Transverse colon (tissue), 4 donors: Measurements from ENCODE around the gene NCF2. TPM values are rescaled to one million over a fixed set of nuclear protein-coding genes. Genes with fewer than 3 reads are reported as not detected.

Experiments used
- DNase-seq: peaks from one replicate; pipeline ENCODE4 v3.0.0-alpha.2; 2019
- H3K27ac ChIP-seq, 4 donors: fragments of 200-600 bp; sonication (generic); 2 replicates each; pipeline ENCODE4 v1.5.1; 2016 to 2018; ENCODE audit warnings: inconsistent platforms in 4 of 4
- H3K27me3 ChIP-seq: fragments of 200-600 bp; sonication (generic); 2 replicates; pipeline ENCODE4 v1.5.1; 2017; ENCODE audit warnings: inconsistent platforms
- H3K36me3 ChIP-seq, 4 donors: fragments of 200-600 bp; sonication (generic); 2 replicates each; pipeline ENCODE4 v1.5.1; 2017 to 2019; ENCODE audit warnings: inconsistent platforms in 4 of 4
- H3K4me1 ChIP-seq, 4 donors: fragments of 200-600 bp; sonication (generic); 2 replicates each; pipeline ENCODE4 v1.5.1; 2017 to 2020; ENCODE audit warnings: inconsistent platforms in 4 of 4
- H3K4me3 ChIP-seq, 4 donors: fragments of 200-600 bp; sonication (generic); 1 replicate in 1 of 4; 2 replicates in 3 of 4; pipeline versions ENCODE4 v1.5.1 to v1.6.1; 2017 to 2019; ENCODE audit warnings: inconsistent platforms in 4 of 4
- H3K9me3 ChIP-seq, 2 donors: fragments of 200-600 bp; sonication (generic); 2 replicates each; pipeline ENCODE4 v1.5.1; 2017 to 2019; ENCODE audit warnings: inconsistent platforms in 2 of 2
- EP300 ChIP-seq: sonication (generic); formaldehyde crosslinking; IDR thresholded peaks from one replicate; pipeline ENCODE4 v1.6.1; 2017; ENCODE audit warnings: antibody characterized with exemption, low read depth
- POLR2A ChIP-seq: fragments of 450-650 bp; IDR thresholded peaks from one replicate; pipeline ENCODE4 v1.6.1; 2016; ENCODE audit warnings: antibody characterized with exemption, mild to moderate bottlenecking, moderate library complexity
- POLR2AphosphoS5 ChIP-seq, 3 donors: sonication (generic); formaldehyde crosslinking; IDR thresholded peaks; one replicate each; pipeline ENCODE4 v1.6.1; 2016; ENCODE audit warnings: antibody characterized with exemption in 3 of 3
- WGBS, 2 donors: methylation state at CpG; one replicate each; pipeline ENCODE4 v1.1.5; 2018; ENCODE audit warnings: low coverage in 1 of 2; 5-methylcytosine and 5-hydroxymethylcytosine counted together
- in situ Hi-C, 4 donors: fragments of 200-750 bp; cut with MboI; loops; one replicate each; pipeline versions ENCODE4 v1.15.0 to v1.15.1; 2017; ENCODE audit warnings: low sequenced_read_pairs in 3 of 4, low pct_ligation_motif_present in 1 of 4, low pct_unique_long_range_greater_than_20kb in 1 of 4
- intact Hi-C: fragments of 100-400 bp; cut with DNase I; formaldehyde crosslinking; loops from one replicate; pipeline ENCODE4 v1.15.1; 2023; ENCODE audit warnings: low total_unique reads
- total RNA-seq, 4 donors: library from RNA; depleted of rRNA; stranded (reverse); fragments of >200 nt; gene quantifications; one replicate each; pipeline ENCODE4 v1.1.0, GENCODE V29; 2016
- TF ChIP-seq, protein P1 (sequence below), 5 experiments: fragments of 200-600 bp in 3 of 5; fragments of 450-650 bp in 2 of 5; sonication (generic) in 3 of 5; IDR thresholded peaks; 1 replicate in 2 of 5; 2 replicates in 3 of 5; pipeline ENCODE4 v1.5.1; 2016 to 2017; ENCODE audit warnings: antibody characterized with exemption in 5 of 5, inconsistent platforms in 3 of 5, mild to moderate bottlenecking in 2 of 5, moderate library complexity in 1 of 5

NCF2 gene
- total RNA-seq, 4 donors from 2014 or later: 3.8 to 12.7 (median 5.6) TPM

DNA sequence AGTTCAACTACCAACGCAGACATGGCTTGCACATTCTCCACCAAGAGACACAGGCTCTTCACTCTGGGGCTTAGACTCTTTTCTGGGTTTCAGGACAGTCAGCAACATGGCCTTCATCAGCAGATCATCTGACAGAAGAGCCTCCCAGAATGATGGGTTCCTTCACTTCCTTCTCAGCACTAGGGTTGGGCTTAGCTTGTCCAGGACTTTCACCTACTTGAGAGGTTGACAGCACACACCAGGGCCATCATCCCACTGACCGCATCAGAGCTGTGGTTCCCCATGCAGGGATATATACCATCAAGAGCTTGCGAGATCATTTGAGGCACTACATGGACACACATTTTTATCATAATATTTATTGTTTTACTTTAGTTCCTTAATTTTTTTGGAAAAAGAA, 10.4 kb upstream of the NCF2 start:
- Histone ChIP-seq H3K4me1 (peaks cover 4 to 37% (median 6%) of the 10 kb centered on the region in 4 donors), H3K4me3 (no peak overlapping the region), H3K27ac (peak overlapping the region in 1 of 4 donors; percentile 33), H3K9me3 (no peaks in the 10 kb centered on the region), H3K27me3 (no peaks in the 10 kb centered on the region), H3K36me3 (no peaks in the 10 kb centered on the region)
- TF ChIP-seq POLR2A: no peak
- TF ChIP-seq, protein P1, sequence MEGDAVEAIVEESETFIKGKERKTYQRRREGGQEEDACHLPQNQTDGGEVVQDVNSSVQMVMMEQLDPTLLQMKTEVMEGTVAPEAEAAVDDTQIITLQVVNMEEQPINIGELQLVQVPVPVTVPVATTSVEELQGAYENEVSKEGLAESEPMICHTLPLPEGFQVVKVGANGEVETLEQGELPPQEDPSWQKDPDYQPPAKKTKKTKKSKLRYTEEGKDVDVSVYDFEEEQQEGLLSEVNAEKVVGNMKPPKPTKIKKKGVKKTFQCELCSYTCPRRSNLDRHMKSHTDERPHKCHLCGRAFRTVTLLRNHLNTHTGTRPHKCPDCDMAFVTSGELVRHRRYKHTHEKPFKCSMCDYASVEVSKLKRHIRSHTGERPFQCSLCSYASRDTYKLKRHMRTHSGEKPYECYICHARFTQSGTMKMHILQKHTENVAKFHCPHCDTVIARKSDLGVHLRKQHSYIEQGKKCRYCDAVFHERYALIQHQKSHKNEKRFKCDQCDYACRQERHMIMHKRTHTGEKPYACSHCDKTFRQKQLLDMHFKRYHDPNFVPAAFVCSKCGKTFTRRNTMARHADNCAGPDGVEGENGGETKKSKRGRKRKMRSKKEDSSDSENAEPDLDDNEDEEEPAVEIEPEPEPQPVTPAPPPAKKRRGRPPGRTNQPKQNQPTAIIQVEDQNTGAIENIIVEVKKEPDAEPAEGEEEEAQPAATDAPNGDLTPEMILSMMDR (IDR thresholded peaks at IDR 0.05): no peak
- no peak for TF ChIP-seq EP300
- TF ChIP-seq POLR2AphosphoS5 (IDR thresholded peaks at IDR 0.05): no peak
- in situ Hi-C loops: no loop called here
- 77 to 90% methylated on average over 3 of the region's 3 CpGs for WGBS, 2 donors
- intact Hi-C loops: no loop called here
- DNase-seq: no peak

DNA sequence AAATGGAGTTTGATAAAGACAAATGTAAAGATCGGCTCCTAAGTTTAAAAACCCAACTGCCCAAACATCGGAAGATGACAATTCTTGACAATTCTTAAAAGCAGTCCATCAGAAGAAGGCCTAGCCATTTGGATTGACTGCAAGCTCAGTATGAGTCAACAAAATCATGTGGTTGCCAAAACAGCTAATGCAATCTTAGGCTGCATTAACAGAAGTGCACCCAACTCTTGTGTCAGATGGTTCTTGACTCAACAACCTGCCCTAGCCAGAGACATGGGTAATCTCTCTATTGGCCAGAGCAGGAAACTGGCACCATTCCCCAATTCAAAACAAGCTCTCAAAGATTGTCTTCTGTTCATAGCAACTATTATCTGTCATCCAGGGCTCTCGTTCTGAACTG, 9.9 kb upstream of the NCF2 start:
- H3K27ac ChIP-seq: peak overlapping the region in 1 of 4 donors; percentile 33
- H3K36me3 ChIP-seq: no peaks in the 10 kb centered on the region
- no peak for DNase-seq
- no peaks in the 10 kb centered on the region for H3K9me3 ChIP-seq
- H3K4me3 ChIP-seq: no peak overlapping the region
- TF ChIP-seq, protein P1 (IDR thresholded peaks at IDR 0.05): no peak
- TF ChIP-seq POLR2AphosphoS5 (IDR thresholded peaks at IDR 0.05) (no peak), POLR2A (no peak), EP300 (no peak)
- peaks cover 4 to 37% (median 6%) of the 10 kb centered on the region in 4 donors for H3K4me1 ChIP-seq
- no peaks in the 10 kb centered on the region for H3K27me3 ChIP-seq
- in situ Hi-C loops: no loop called here
- WGBS, 2 donors: 90 to 93% methylated on average over 3 of the region's 3 CpGs
- intact Hi-C loops: no loop called here

DNA sequence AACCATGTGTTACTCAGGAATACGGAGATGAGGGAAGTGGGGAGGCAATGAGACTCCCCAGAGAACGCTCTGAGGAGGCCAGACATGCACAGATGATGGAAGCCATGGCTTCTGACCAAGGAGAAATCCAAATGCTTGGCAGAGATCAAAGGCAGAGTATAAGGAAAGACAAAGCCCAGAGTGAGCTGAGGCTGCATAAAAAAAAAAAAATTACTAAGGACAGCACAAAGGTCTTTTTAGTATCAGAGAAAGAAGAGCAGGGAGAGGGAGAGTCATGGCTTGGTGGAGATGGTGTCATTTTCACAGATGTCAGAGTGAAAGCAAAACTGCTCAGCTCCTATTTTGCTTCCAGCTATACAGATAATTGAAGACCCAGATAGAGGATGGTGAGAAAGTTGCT, 8.1 kb upstream of the NCF2 start:
- no peak for DNase-seq
- Histone ChIP-seq H3K4me3 (no peak overlapping the region), H3K9me3 (no peaks in the 10 kb centered on the region), H3K36me3 (no peaks in the 10 kb centered on the region), H3K27ac (peak overlapping the region; percentile 39 to 55 (median 50)), H3K4me1 (peaks cover 4 to 34% (median 6%) of the 10 kb centered on the region in 4 donors), H3K27me3 (no peaks in the 10 kb centered on the region)
- WGBS, 2 donors: 45 to 51% methylated on average over 2 of the region's 2 CpGs
- intact Hi-C loops: no loop called here
- in situ Hi-C loops: no loop called here
- peak in 1 of 3 donors; percentile 80 for TF ChIP-seq POLR2AphosphoS5 (IDR thresholded peaks at IDR 0.05)
- no peak for TF ChIP-seq EP300

DNA sequence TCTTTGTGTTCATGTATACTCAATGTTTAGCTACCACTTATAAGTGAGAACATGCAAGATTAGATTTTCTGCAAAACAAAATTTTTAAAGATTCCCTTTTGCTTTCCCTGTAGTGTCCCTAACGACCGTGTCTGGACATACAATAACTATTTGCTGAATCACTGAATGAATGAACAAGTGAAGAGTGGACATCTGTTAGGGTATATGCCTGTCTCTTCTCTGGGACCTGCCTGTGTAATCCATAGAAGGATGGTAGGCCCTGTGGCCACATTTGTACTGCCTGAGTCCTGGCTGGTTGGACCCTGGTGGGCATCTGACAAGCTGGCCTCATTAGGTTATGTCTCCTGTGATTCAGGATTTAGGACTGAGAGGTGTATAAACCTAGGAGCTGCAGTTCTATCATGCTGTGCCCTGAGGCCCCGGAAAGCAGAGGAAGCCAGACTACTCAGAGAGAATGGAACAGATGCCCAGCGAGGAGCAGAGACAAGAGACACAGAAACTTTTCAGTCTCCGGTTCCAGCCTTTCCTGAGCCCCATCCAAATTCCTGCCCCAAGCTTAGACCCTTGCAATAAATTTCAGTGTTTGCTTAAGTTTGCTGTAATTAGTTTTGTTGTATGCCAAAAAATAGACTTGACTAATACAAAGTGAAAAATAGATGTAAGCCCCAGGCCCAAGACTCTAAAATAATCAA, 7.5 kb upstream of the NCF2 start:
- Histone ChIP-seq H3K4me3 (no peak overlapping the region), H3K36me3 (no peaks in the 10 kb centered on the region), H3K9me3 (no peaks in the 10 kb centered on the region), H3K27me3 (no peaks in the 10 kb centered on the region), H3K27ac (peak overlapping the region; percentile 39 to 55 (median 50)), H3K4me1 (peaks cover 4 to 29% (median 6%) of the 10 kb centered on the region in 4 donors)
- no peak for DNase-seq
- no peak for TF ChIP-seq EP300
- TF ChIP-seq, protein P1 (IDR thresholded peaks at IDR 0.05): no peak
- TF ChIP-seq POLR2AphosphoS5 (IDR thresholded peaks at IDR 0.05): no peak
- TF ChIP-seq POLR2A: no peak
- in situ Hi-C loops: no loop called here
- intact Hi-C loops: no loop called here
- 68 to 72% methylated on average over 4 to 5 of the region's 5 CpGs for WGBS, 2 donors
